ENCODE measurements around the gene ROR1.

GRCh38 chr1:63898428-63899196 lies 124.8 kb downstream of the ROR1 start:
- no peak for TF ChIP-seq POLR2A (IDR thresholded peaks at IDR 0.05)
- TF ChIP-seq CTCF (IDR thresholded peaks at IDR 0.05) = no peak

All from thyroid gland (tissue), 4 donors.